Osteoblast (primary cell): ENCODE data around the gene PHLDB2. TPM values are rescaled to one million over a fixed set of nuclear protein-coding genes. Genes with fewer than 3 reads are reported as not detected.
"Not testable (repeated sequence)": the region's sequence is repeated elsewhere in the genome, so short reads cannot be mapped to it uniquely, and the experiment has no call there.

Experiments used
- DNase-seq: peaks from one replicate; pipeline ENCODE4 v3.0.0; 2011; ENCODE audit warnings: low spot score, mixed read lengths; ENCODE audit not compliant: insufficient read length; ENCODE audit errors: missing footprints
- H2AFZ ChIP-seq: 2 replicates; pipeline ENCODE4 v1.6.0; 2011; ENCODE audit warnings: mild to moderate bottlenecking, low read length
- H3K27ac ChIP-seq: 2 replicates; pipeline ENCODE4 v1.5.1; 2011; ENCODE audit warnings: mild to moderate bottlenecking, low read depth, low read length, moderate library complexity
- H3K27me3 ChIP-seq: 2 replicates; pipeline ENCODE4 v1.6.0; 2012; ENCODE audit warnings: mild to moderate bottlenecking, control low read depth, inconsistent platforms, low read length, moderate library complexity; ENCODE audit not compliant: insufficient read depth
- H3K36me3 ChIP-seq: 2 replicates; pipeline ENCODE4 v1.5.1; 2011; ENCODE audit warnings: mild to moderate bottlenecking, low read length, control low read depth, moderate library complexity; ENCODE audit not compliant: insufficient read depth
- H3K4me1 ChIP-seq: 2 replicates; pipeline ENCODE4 v1.5.1; 2011; ENCODE audit warnings: mild to moderate bottlenecking, low read length, control low read depth, moderate library complexity; ENCODE audit not compliant: insufficient read depth
- H3K4me2 ChIP-seq: 2 replicates; pipeline ENCODE4 v1.6.0; 2011; ENCODE audit warnings: mild to moderate bottlenecking, low read length; ENCODE audit not compliant: insufficient read depth
- H3K4me3 ChIP-seq: fragments of 200-600 bp; sonication (generic); 3 replicates; pipeline ENCODE4 v1.5.1; 2012; ENCODE audit warnings: mild to moderate bottlenecking, low read length, inconsistent platforms; ENCODE audit not compliant: insufficient read depth
- H3K79me2 ChIP-seq: 2 replicates; pipeline ENCODE4 v1.6.0; 2012; ENCODE audit warnings: mild to moderate bottlenecking, low read length, control low read depth, inconsistent platforms; ENCODE audit not compliant: insufficient read depth
- H3K9me3 ChIP-seq: 2 replicates; pipeline ENCODE4 v1.5.1; 2011; ENCODE audit warnings: low read depth, low read length, control low read depth
- H4K20me1 ChIP-seq: 2 replicates; pipeline ENCODE4 v1.6.0; 2012; ENCODE audit warnings: mild to moderate bottlenecking, low read length, control low read depth; ENCODE audit not compliant: insufficient read depth
- CTCF ChIP-seq: IDR thresholded peaks from 2 replicates; pipeline ENCODE4 v1.5.1; 2011; ENCODE audit warnings: mild to moderate bottlenecking, low read depth, low read length, moderate library complexity; ENCODE audit errors: extremely low read depth
- total RNA-seq: library from RNA; depleted of rRNA; stranded (reverse); fragments of >200 nt; gene quantifications from 2 replicates; pipeline ENCODE4 v1.2.3, GENCODE V29; 2012

PHLDB2 gene
- total RNA-seq, 1 donor: 107 TPM

GRCh38 chr3:111813441-111813840 lies 45.6 kb upstream of the PHLDB2 start:
- Histone ChIP-seq H3K4me1 (peaks cover 42% of the 10 kb centered on the region), H3K4me3 (no peak overlapping the region), H3K79me2 (no peaks in the 10 kb centered on the region), H3K27me3 (no peaks in the 10 kb centered on the region), H4K20me1 (no peaks in the 10 kb centered on the region), H3K4me2 (no peak overlapping the region), H3K27ac (no peak overlapping the region), H3K36me3 (no peaks in the 10 kb centered on the region), H3K9me3 (no peaks in the 10 kb centered on the region), H2AFZ (no peak overlapping the region)
- TF ChIP-seq CTCF: no peak
- DNase-seq: no peak

GRCh38 chr3:111813979-111814378 lies 45.1 kb upstream of the PHLDB2 start:
- Histone ChIP-seq H3K4me1 (peaks cover 37% of the 10 kb centered on the region), H3K27ac (no peak overlapping the region), H3K79me2 (no peaks in the 10 kb centered on the region), H4K20me1 (no peaks in the 10 kb centered on the region), H3K4me3 (no peak overlapping the region), H3K36me3 (no peaks in the 10 kb centered on the region), H2AFZ (no peak overlapping the region), H3K4me2 (no peak overlapping the region), H3K9me3 (no peaks in the 10 kb centered on the region), H3K27me3 (no peaks in the 10 kb centered on the region)
- DNase-seq: no peak
- TF ChIP-seq CTCF: no peak

- H2AFZ ChIP-seq, H3K4me2 ChIP-seq, H3K27me3 ChIP-seq, H3K79me2 ChIP-seq, H3K4me1 ChIP-seq, DNase-seq, H3K9me3 ChIP-seq, H3K4me3 ChIP-seq, H4K20me1 ChIP-seq, H3K36me3 ChIP-seq, H3K27ac ChIP-seq: not testable (repeated sequence)
Observed at GRCh38 chr3:111816771-111817170, 42.3 kb upstream of the PHLDB2 start.

- Histone ChIP-seq H4K20me1 (no peaks in the 10 kb centered on the region), H3K27ac (no peak overlapping the region), H3K9me3 (no peaks in the 10 kb centered on the region), H3K79me2 (no peaks in the 10 kb centered on the region), H3K36me3 (no peaks in the 10 kb centered on the region), H3K4me1 (no peaks in the 10 kb centered on the region), H3K4me3 (no peak overlapping the region), H3K4me2 (no peak overlapping the region), H3K27me3 (no peaks in the 10 kb centered on the region), H2AFZ (no peak overlapping the region)
- no peak for TF ChIP-seq CTCF
- DNase-seq: no peak
Observed at GRCh38 chr3:111819927-111820326, 39.1 kb upstream of the PHLDB2 start.

- Histone ChIP-seq H3K9me3 (no peaks in the 10 kb centered on the region), H3K27ac (no peak overlapping the region), H3K79me2 (no peaks in the 10 kb centered on the region), H4K20me1 (no peaks in the 10 kb centered on the region), H3K4me3 (no peak overlapping the region), H3K4me2 (no peak overlapping the region), H3K36me3 (no peaks in the 10 kb centered on the region), H2AFZ (no peak overlapping the region), H3K4me1 (no peaks in the 10 kb centered on the region), H3K27me3 (no peaks in the 10 kb centered on the region)
- no peak for TF ChIP-seq CTCF
- no peak for DNase-seq
Observed at GRCh38 chr3:111820651-111821050, 38.4 kb upstream of the PHLDB2 start.
